ENCODE measurements around the gene LMCD1. TPM values are rescaled to one million over a fixed set of nuclear protein-coding genes. Genes with fewer than 3 reads are reported as not detected.

LMCD1 gene
- total and polyA plus RNA-seq, 2 of the 4 experiments (the other 2 are of a cell fraction), result 50.0 to 53.8 TPM

- intact Hi-C loops (cut with micrococcal nuclease), result no loop called here
- H3K23ac ChIP-seq (ENCODE audit: low read depth, low read length), result 0 out of 2 replicates have a peak overlapping the region, but pooled peaks have one; percentile 10
- no peak overlapping the region for H3K9ac ChIP-seq (ENCODE audit: low read depth, low read length)
- H2AFZ ChIP-seq (replicated peaks; ENCODE audit: low read length, poor library complexity), result no peak overlapping the region
- CTCF ChIA-PET, result no interaction called here
- no peak overlapping the region for H3K27ac ChIP-seq (ENCODE audit: insufficient read depth, low read length)
- DNase-seq (no peak), ATAC-seq (ENCODE audit: low read depth) (no peak)
- H2AK9ac ChIP-seq (replicated peaks; ENCODE audit: low read depth, low read length, poor library complexity), result no peak overlapping the region
- no peak overlapping the region for H3K4me3 ChIP-seq (ENCODE audit: insufficient read depth, low read depth, low read length)
- WGBS, 2 experiments (ENCODE audit: extremely low coverage in 2 of 2, insufficient read length in 1 of 2), result no CpG with 5 or more reads among the region's 1 CpG
- POLR2A ChIA-PET (ENCODE audit: unreplicated experiment), result interaction anchor here (0.6 kb wide), 1 partner anchor 60 kb away, joined by 3 read pairs; no protein-coding TSS in a partner anchor
- H2BK15ac ChIP-seq (ENCODE audit: low read depth, low read length), result peak overlapping the region; percentile 75; the same call in 1 of the 3 replicates
- peaks cover 9% of the 10 kb centered on the region for H3K9me1 ChIP-seq (ENCODE audit: insufficient read depth, low read length)
- TF ChIP-seq CHD1 (IDR thresholded peaks at IDR 0.05; ENCODE audit: low read depth, low read length) (no peak), CEBPB (IDR thresholded peaks at IDR 0.05; ENCODE audit: low read depth, low read length) (no peak), MXI1 (IDR thresholded peaks at IDR 0.05; ENCODE audit: borderline replicate concordance, low read depth, low read length) (no peak), BHLHE40 (IDR thresholded peaks at IDR 0.05; ENCODE audit: low read depth, low read length) (no peak), USF2 (IDR thresholded peaks at IDR 0.05; ENCODE audit: low read depth, low read length) (no peak), SMC3 (IDR thresholded peaks at IDR 0.05; ENCODE audit: low read depth, low read length) (no peak), CTCF (conservative IDR thresholded peaks at IDR 0.05; ENCODE audit: low read depth, low read length) (no peak), NFE2L2 (IDR thresholded peaks at IDR 0.05; ENCODE audit: low read depth, low read length) (no peak), RAD21 (IDR thresholded peaks at IDR 0.05; ENCODE audit: low read length) (no peak), RCOR1 (IDR thresholded peaks at IDR 0.05; ENCODE audit: insufficient replicate concordance, low read length) (no peak), MAFK (IDR thresholded peaks at IDR 0.05; ENCODE audit: low read depth, low read length) (no peak), ELK1 (IDR thresholded peaks at IDR 0.05; ENCODE audit: borderline replicate concordance, low read depth, low read length) (no peak), RFX5 (IDR thresholded peaks at IDR 0.05; ENCODE audit: low read depth, low read length) (no peak), FOS (IDR thresholded peaks at IDR 0.05; ENCODE audit: low read depth, low read length) (no peak)
- peak overlapping the region; percentile 38; the same call in 1 of the 2 replicates for H4K91ac ChIP-seq (ENCODE audit: insufficient read depth, low read depth, low read length)
- in situ Hi-C loops (cut with MboI; ENCODE audit: low sequenced_read_pairs), result no loop called here
- H3K4me1 ChIP-seq (ENCODE audit: control insufficient read depth, insufficient read depth, low read length), result peaks cover 15% of the 10 kb centered on the region
- H3K36me3 ChIP-seq (ENCODE audit: control insufficient read depth, insufficient read depth, low read length), result no peaks in the 10 kb centered on the region
- H3K18ac ChIP-seq (ENCODE audit: low read depth, low read length), result peak overlapping the region; percentile 49
- peak overlapping the region; percentile 71 for H2BK120ac ChIP-seq (ENCODE audit: low read depth, low read length)
- no peak overlapping the region for H3K4me2 ChIP-seq (ENCODE audit: low read depth, low read length)
- dilution Hi-C loops (cut with HindIII; ENCODE audit: low sequenced_read_pairs, unreplicated experiment), result no loop called here
- H3K79me1 ChIP-seq (ENCODE audit: low read depth in 1 of 2, low read length in 2 of 2), result peaks cover 7 to 15% of the 10 kb centered on the region in 2 experiments; a peak in 3 of 4 replicates
- no peak overlapping the region for H3K56ac ChIP-seq (ENCODE audit: extremely low read depth, insufficient read depth, low read length)
- H3K14ac ChIP-seq (replicated peaks; ENCODE audit: low read depth, low read length), result no peak overlapping the region
- no peaks in the 10 kb centered on the region for H3K27me3 ChIP-seq (ENCODE audit: control insufficient read depth, insufficient read depth, low read length)
- no TSS peak for BruUV-seq (replicated peaks)
- no peaks in the 10 kb centered on the region for H4K20me1 ChIP-seq (ENCODE audit: insufficient read depth, low read length)
- peak overlapping the region; percentile 74 for H3K4ac ChIP-seq (ENCODE audit: low read depth, low read length)
- peak overlapping the region in 1 of 2 experiments; percentile 30; a peak in 1 of 4 replicates for H4K8ac ChIP-seq (ENCODE audit: low read depth in 2 of 2, low read length in 2 of 2)
- H3K9me3 ChIP-seq (ENCODE audit: control insufficient read depth, insufficient read depth, low read length), result no peaks in the 10 kb centered on the region
- peak overlapping the region; percentile 70 for H2BK20ac ChIP-seq (ENCODE audit: low read depth, low read length)
- no peak overlapping the region for H2BK5ac ChIP-seq (ENCODE audit: low read depth, low read length, poor library complexity, severe bottlenecking)
- H4K5ac ChIP-seq (ENCODE audit: low read depth, low read length), result no peak overlapping the region
- H2AK5ac ChIP-seq (ENCODE audit: low read depth, low read length), result peak overlapping the region; percentile 31; the same call in 1 of the 2 replicates
Measured at GRCh38 chr3:8499181-8499611, 2.4 kb upstream of the LMCD1 start.

Data from IMR-90 (cell line).